Prostate gland (tissue), 2 donors: ENCODE results near the gene TM2D1.

Experiments used
- CTCF ChIP-seq, 4 experiments: fragments of 200-600 bp in 2 of 4; fragments of 450-650 bp in 2 of 4; sonication (generic) in 2 of 4; IDR thresholded peaks; 1 replicate in 3 of 4; 2 replicates in 1 of 4; pipeline ENCODE4 v1.5.1; 2016 to 2019; ENCODE audit warnings: antibody characterized with exemption in 4 of 4, mild to moderate bottlenecking in 2 of 4, moderate library complexity in 2 of 4
- POLR2A ChIP-seq: fragments of 450-650 bp; IDR thresholded peaks from one replicate; pipeline ENCODE4 v1.6.1; 2016; ENCODE audit warnings: antibody characterized with exemption, mild to moderate bottlenecking

GRCh38 chr1:61753998-61754508, 29.1 kb upstream of the TM2D1 start:
- TF ChIP-seq CTCF (IDR thresholded peaks at IDR 0.05): no peak
- no peak for TF ChIP-seq POLR2A
